Testis (tissue), 3 donors: Measurements from ENCODE around the gene ZNF488. TPM values are rescaled to one million over a fixed set of nuclear protein-coding genes. Genes with fewer than 3 reads are reported as not detected.

Experiments used
- DNase-seq: peaks from one replicate; pipeline ENCODE4 v3.0.0-alpha.2; 2019
- H3K27ac ChIP-seq, 2 donors: fragments of 200-600 bp; sonication (generic); one replicate each; pipeline ENCODE4 v1.5.1; 2019
- H3K27me3 ChIP-seq: fragments of 200-600 bp; sonication (generic); one replicate; pipeline ENCODE4 v1.5.1; 2019
- H3K36me3 ChIP-seq: fragments of 200-600 bp; sonication (generic); one replicate; pipeline ENCODE4 v1.5.1; 2017; ENCODE audit warnings: low read depth; ENCODE audit errors: missing control alignments
- H3K4me1 ChIP-seq: fragments of 200-600 bp; sonication (generic); one replicate; pipeline ENCODE4 v1.5.1; 2019
- H3K4me3 ChIP-seq, 2 donors: fragments of 200-600 bp; sonication (generic); one replicate each; pipeline ENCODE4 v1.5.1; 2017 to 2019
- H3K9me3 ChIP-seq: fragments of 200-600 bp; sonication (generic); one replicate; pipeline ENCODE4 v1.5.1; 2017
- CTCF ChIP-seq, 3 experiments: fragments of 450-650 bp in 2 of 3; fragments of 200-600 bp in 1 of 3; sonication (generic) in 1 of 3; IDR thresholded peaks; one replicate each; pipeline ENCODE4 v1.5.1; 2016 to 2019; ENCODE audit warnings: antibody characterized with exemption in 3 of 3, mild to moderate bottlenecking in 2 of 3, moderate library complexity in 1 of 3
- POLR2A ChIP-seq: fragments of 450-650 bp; IDR thresholded peaks from one replicate; pipeline ENCODE4 v1.6.1; 2017; ENCODE audit warnings: antibody characterized with exemption, mild to moderate bottlenecking, moderate library complexity
- WGBS, 2 donors: methylation state at CpG; one replicate each; pipeline ENCODE4 v1.1.5; 2018; 5-methylcytosine and 5-hydroxymethylcytosine counted together
- intact Hi-C: fragments of 100-400 bp; cut with DNase I; formaldehyde crosslinking; loops from one replicate; pipeline ENCODE4 v1.15.1; 2023; ENCODE audit warnings: low total_unique reads
- polyA plus RNA-seq: library from polyadenylated mRNA; stranded (reverse); fragments of 350-450 nt; fragmentation: Illumina TruSeq; extraction: RNeasy Lipid Tissue Mini Kit (QIAGEN cat#74804); gene quantifications from one replicate; pipeline ENCODE4 v1.2.3, GENCODE V29; 2014; ENCODE audit warnings: low read depth, low replicate concordance; ENCODE audit not compliant: insufficient read depth
- total RNA-seq, 2 donors: library from RNA; depleted of rRNA; stranded (reverse); fragments of >200 nt; gene quantifications; one replicate each; pipeline ENCODE4 v1.2.3, GENCODE V29; 2016

The ZNF488 gene
- total and polyA plus RNA-seq, 3 donors from 2014 or later: 2.0 to 3.2 (median 2.7) TPM

- Histone ChIP-seq H3K4me3 (no peak overlapping the region), H3K9me3 (no peaks in the 10 kb centered on the region), H3K36me3 (no peaks in the 10 kb centered on the region), H3K27ac (no peak overlapping the region), H3K27me3 (no peaks in the 10 kb centered on the region), H3K4me1 (no peaks in the 10 kb centered on the region)
- DNase-seq: no peak
- WGBS, 2 donors: 80 to 84% methylated on average over 15 of the region's 15 CpGs
- TF ChIP-seq CTCF (IDR thresholded peaks at IDR 0.05) (no peak), POLR2A (no peak)
- intact Hi-C loops: no loop called here
Measured at GRCh38 chr10:47378606-47379444, 5.3 kb downstream of the ZNF488 start.

- intact Hi-C loops: no loop called here
- H3K36me3 ChIP-seq: no peaks in the 10 kb centered on the region
- no peak overlapping the region for H3K27ac ChIP-seq
- TF ChIP-seq CTCF (IDR thresholded peaks at IDR 0.05) (no peak), POLR2A (no peak)
- H3K9me3 ChIP-seq: no peaks in the 10 kb centered on the region
- no peaks in the 10 kb centered on the region for H3K4me1 ChIP-seq
- DNase-seq: no peak
- 89 to 91% methylated on average over 4 of the region's 4 CpGs for whole genome bisulfite sequencing, 2 donors
- no peaks in the 10 kb centered on the region for H3K27me3 ChIP-seq
- H3K4me3 ChIP-seq: no peak overlapping the region
Measured at GRCh38 chr10:47378183-47378510, 5.9 kb downstream of the ZNF488 start.

GRCh38 chr10:47376522-47377220, 7.4 kb downstream of the ZNF488 start:
- Histone ChIP-seq H3K36me3 (no peaks in the 10 kb centered on the region), H3K9me3 (no peaks in the 10 kb centered on the region), H3K27ac (no peak overlapping the region), H3K4me1 (no peaks in the 10 kb centered on the region), H3K4me3 (no peak overlapping the region), H3K27me3 (no peaks in the 10 kb centered on the region)
- WGBS, 2 donors: 78 to 80% methylated on average over 10 of the region's 10 CpGs
- no peak for DNase-seq
- TF ChIP-seq POLR2A: no peak
- TF ChIP-seq CTCF (IDR thresholded peaks at IDR 0.05): no peak
- intact Hi-C loops: no loop called here

GRCh38 chr10:47374611-47375536, 9.2 kb downstream of the ZNF488 start:
- no peak for DNase-seq
- H3K27ac ChIP-seq: no peak overlapping the region
- H3K27me3 ChIP-seq: no peaks in the 10 kb centered on the region
- WGBS, 2 donors: 65 to 71% methylated on average over 12 of the region's 12 CpGs
- H3K36me3 ChIP-seq: no peaks in the 10 kb centered on the region
- H3K9me3 ChIP-seq: no peaks in the 10 kb centered on the region
- no peaks in the 10 kb centered on the region for H3K4me1 ChIP-seq
- TF ChIP-seq CTCF (IDR thresholded peaks at IDR 0.05) (no peak), POLR2A (no peak)
- intact Hi-C loops: no loop called here
- H3K4me3 ChIP-seq: no peak overlapping the region
